ENCODE measurements around the gene SORL1. TPM values are rescaled to one million over a fixed set of nuclear protein-coding genes. Genes with fewer than 3 reads are reported as not detected.

SORL1 gene
- total and polyA plus RNA-seq, 2 of the 8 experiments (the other 6 are each of a cell fraction or from before 2014, with no cell fraction given) = 38.1 to 65.5 TPM

DNA sequence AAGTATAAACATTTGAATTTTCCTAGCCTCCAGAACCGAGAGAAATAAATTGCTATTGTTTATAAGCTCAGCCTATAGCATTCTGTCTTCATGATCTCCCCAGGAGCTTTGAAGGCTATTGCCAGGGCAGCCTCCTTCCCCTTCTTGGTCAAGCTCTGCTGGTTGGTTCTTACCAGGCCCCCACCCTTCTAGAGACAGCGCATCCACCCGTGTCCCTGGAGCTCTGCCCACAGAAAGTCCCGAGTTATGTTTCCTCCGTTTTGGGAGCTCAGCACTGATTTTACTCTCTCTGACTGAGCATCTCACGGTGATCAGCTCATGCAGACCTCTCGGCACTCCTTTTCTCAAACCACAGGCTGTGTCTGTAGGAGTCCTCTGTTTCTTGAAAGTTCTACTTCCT is 124.4 kb downstream of the SORL1 start (continued):
- TF ChIP-seq SAP30 (IDR thresholded peaks at IDR 0.05; ENCODE audit: insufficient read depth, insufficient replicate concordance, low read length) = no peak
- no peak for TF ChIP-seq CBX5 (IDR thresholded peaks at IDR 0.05; ENCODE audit: low read depth, low read length)
- TF ChIP-seq, protein P1, sequence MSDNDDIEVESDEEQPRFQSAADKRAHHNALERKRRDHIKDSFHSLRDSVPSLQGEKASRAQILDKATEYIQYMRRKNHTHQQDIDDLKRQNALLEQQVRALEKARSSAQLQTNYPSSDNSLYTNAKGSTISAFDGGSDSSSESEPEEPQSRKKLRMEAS (IDR thresholded peaks at IDR 0.05) = no peak
- TF ChIP-seq, protein P2, sequence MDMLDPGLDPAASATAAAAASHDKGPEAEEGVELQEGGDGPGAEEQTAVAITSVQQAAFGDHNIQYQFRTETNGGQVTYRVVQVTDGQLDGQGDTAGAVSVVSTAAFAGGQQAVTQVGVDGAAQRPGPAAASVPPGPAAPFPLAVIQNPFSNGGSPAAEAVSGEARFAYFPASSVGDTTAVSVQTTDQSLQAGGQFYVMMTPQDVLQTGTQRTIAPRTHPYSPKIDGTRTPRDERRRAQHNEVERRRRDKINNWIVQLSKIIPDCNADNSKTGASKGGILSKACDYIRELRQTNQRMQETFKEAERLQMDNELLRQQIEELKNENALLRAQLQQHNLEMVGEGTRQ (IDR thresholded peaks at IDR 0.05; ENCODE audit: low read length) = no peak

Measured in H1 (cell line).